ENCODE measurements around the gene AOAH.
"Not testable (repeated sequence)": the region's sequence is repeated elsewhere in the genome, so short reads cannot be mapped to it uniquely, and the experiment has no call there.

The AOAH gene

DNA sequence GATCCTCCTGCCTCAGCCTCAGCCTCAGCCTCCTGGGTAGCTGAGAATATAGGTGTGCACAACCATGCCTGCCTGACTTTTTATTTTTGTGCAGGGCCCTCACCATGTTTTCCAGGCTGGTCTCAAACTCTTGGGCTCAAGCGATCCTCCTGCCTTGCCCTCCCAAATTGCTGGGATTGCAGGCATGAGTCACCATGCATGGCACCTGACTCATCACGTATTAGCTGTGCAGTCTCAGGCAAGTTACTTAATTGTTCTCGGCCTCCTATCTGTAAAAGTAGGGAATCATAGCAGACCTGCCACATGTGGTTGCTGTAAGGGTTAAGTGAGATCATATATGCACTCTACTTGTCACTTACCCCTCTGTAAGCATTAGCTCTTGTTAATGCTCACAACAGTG is 217.5 kb downstream of the AOAH start:
- POLR2A ChIA-PET, result no interaction called here
- no peak for DNase-seq (ENCODE audit: extremely low spot score)
- TF ChIP-seq CTCF (IDR thresholded peaks at IDR 0.05; ENCODE audit: control extremely low read depth, extremely low read depth, low read depth, missing control alignments), result no peak
- CTCF ChIA-PET, result interaction anchor here (1.0 to 1.7 kb wide), 2 partner anchors 17 to 19 kb away, joined by 3 to 5 read pairs; no protein-coding TSS in a partner anchor

DNA sequence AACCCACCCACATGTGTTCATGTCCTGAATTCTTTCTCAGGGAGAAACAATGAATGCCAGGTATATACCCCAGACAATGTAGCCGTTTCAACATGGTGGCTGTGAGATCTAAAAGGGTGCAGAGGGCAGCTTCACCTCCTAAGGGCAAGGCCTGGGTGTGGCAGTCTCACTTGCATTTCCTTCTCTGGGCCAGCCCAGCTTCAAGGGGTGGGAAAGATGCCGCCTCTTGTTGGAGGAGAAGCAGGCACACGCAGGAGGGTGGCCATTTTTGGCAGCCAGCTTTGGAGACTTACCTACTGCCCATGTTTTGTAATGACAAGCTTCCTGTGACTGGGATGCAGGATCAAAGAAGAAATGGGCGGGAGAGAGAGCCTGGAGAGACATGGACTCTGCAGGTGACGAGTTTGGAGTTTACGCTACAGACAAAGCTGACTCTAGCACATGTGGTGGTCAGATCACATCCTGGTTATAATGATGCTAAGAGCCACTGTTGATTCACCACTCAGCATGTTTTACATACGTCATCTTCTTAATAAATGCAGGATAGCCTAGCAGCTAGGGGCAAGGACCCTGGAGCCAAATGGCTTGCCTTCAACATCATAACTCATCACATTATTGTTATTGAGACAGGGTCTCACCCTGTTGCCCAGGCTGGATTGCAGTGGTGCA is 218.0 kb downstream of the AOAH start:
- ChIA-PET POLR2A (no interaction called here), CTCF (interaction anchor here (1.7 kb wide), 1 partner anchor 18 kb away, joined by 5 read pairs; no protein-coding TSS in a partner anchor)
- no peak for TF ChIP-seq CTCF (IDR thresholded peaks at IDR 0.05; ENCODE audit: control extremely low read depth, extremely low read depth, low read depth, missing control alignments)
- no peak for DNase-seq (ENCODE audit: extremely low spot score)

- POLR2A ChIA-PET; DNase-seq (ENCODE audit: extremely low spot score): not testable (repeated sequence)
- CTCF ChIA-PET, result interaction anchor here (1.3 kb wide), 1 partner anchor 11 kb away, joined by 3 read pairs; no protein-coding TSS in a partner anchor
Observed at GRCh38 chr7:36504617-36505016, 219.7 kb downstream of the AOAH start.

- DNase-seq (ENCODE audit: extremely low spot score); POLR2A ChIA-PET: not testable (repeated sequence)
- CTCF ChIA-PET, result interaction anchor here (1.3 kb wide), 1 partner anchor 10 kb away, joined by 3 read pairs; no protein-coding TSS in a partner anchor
Observed at GRCh38 chr7:36504216-36504615, 220.1 kb downstream of the AOAH start.

DNA sequence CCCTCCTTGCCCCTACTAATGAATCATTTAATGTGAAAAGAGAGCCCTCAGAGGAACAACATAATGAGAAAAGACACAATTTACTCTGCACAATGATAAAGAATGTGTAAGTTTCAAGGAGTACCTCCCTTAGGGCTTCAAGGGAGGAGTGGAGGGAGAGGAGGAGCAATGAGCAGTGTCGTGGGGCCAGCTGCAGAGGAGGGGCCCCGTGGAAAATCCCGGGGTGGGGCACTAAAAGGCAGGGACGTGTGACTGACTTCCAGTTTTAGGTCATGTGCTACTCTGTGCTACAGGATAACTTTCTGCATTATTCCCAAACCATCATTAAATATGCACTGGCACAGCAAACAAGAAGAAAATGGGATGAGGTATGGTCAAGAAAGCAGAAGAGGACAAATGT is 226.5 kb downstream of the AOAH start:
- DNase-seq (ENCODE audit: extremely low spot score), result no peak
- POLR2A ChIA-PET, result no interaction called here
- CTCF ChIA-PET, result interaction anchor here (1.1 to 1.8 kb wide), 4 partner anchors 10 to 701 kb away, joined by 3 to 7 read pairs (median 4); no protein-coding TSS in a partner anchor
- no peak for TF ChIP-seq CTCF (IDR thresholded peaks at IDR 0.05; ENCODE audit: control extremely low read depth, extremely low read depth, low read depth, missing control alignments)

- DNase-seq (ENCODE audit: extremely low spot score); POLR2A ChIA-PET: not testable (repeated sequence)
Observed at GRCh38 chr7:36497176-36497575, 227.1 kb downstream of the AOAH start.

GRCh38 chr7:36496576-36496975 is 227.7 kb downstream of the AOAH start:
- no peak for TF ChIP-seq CTCF (IDR thresholded peaks at IDR 0.05; ENCODE audit: control extremely low read depth, extremely low read depth, low read depth, missing control alignments)
- ChIA-PET POLR2A (no interaction called here), CTCF (interaction anchor here (0.8 to 1.7 kb wide), 3 partner anchors 9 to 702 kb away, joined by 3 to 7 read pairs (median 3); no protein-coding TSS in a partner anchor)
- no peak for DNase-seq (ENCODE audit: extremely low spot score)

More at GRCh38 chr7:36497176-36497575, 227.1 kb downstream of the AOAH start:
- CTCF ChIA-PET, result interaction anchor here (1.1 to 1.7 kb wide), 2 partner anchors 9 to 702 kb away, joined by 3 to 7 read pairs; no protein-coding TSS in a partner anchor

GRCh38 chr7:36491317-36491716 is 233.0 kb downstream of the AOAH start:
- DNase-seq (ENCODE audit: extremely low spot score), result no peak
- POLR2A ChIA-PET, result no interaction called here
- TF ChIP-seq CTCF (IDR thresholded peaks at IDR 0.05; ENCODE audit: control extremely low read depth, extremely low read depth, low read depth, missing control alignments), result no peak
- CTCF ChIA-PET, result interaction anchor here (0.9 to 5.6 kb wide), 4 partner anchors 16 to 708 kb away, joined by 3 to 83 read pairs (median 20); no protein-coding TSS in a partner anchor
